Gastrocnemius medialis (tissue), 4 donors: ENCODE results near the gene ST6GALNAC3.

ENCODE experiments used
- CTCF ChIP-seq, 5 experiments: fragments of 450-650 bp in 3 of 5; fragments of 200-600 bp in 2 of 5; sonication (generic) in 2 of 5; IDR thresholded peaks in 4 of 5; conservative IDR thresholded peaks in 1 of 5; 1 replicate in 4 of 5; 2 replicates in 1 of 5; pipeline ENCODE4 v1.5.1; 2016 to 2019; ENCODE audit warnings: antibody characterized with exemption in 5 of 5, mild to moderate bottlenecking in 3 of 5, moderate library complexity in 3 of 5
- POLR2A ChIP-seq, 2 donors: fragments of 450-650 bp; IDR thresholded peaks; one replicate each; pipeline ENCODE4 v1.6.1; 2017; ENCODE audit warnings: antibody characterized with exemption in 2 of 2, mild to moderate bottlenecking in 2 of 2, moderate library complexity in 2 of 2

- no peak for TF ChIP-seq CTCF (IDR thresholded peaks at IDR 0.05 in 4 of 5, conservative IDR thresholded peaks at IDR 0.05 in 1 of 5)
- TF ChIP-seq POLR2A (IDR thresholded peaks at IDR 0.05), result no peak
Observed at GRCh38 chr1:76156987-76157386, 82.4 kb downstream of the ST6GALNAC3 start.
